SW 1271 (cell line): Measurements from ENCODE around the gene KRTAP10-3.

Experiments used
- DNase-seq, 2 experiments: peaks; one replicate each; lab custom pipeline; 2025; lab: John Stamatoyannopoulos, UW

The KRTAP10-3 gene

GRCh38 chr21:44548381-44548780, 10.2 kb downstream of the KRTAP10-3 start:
- no peak for DNase-seq

GRCh38 chr21:44547656-44548331, 10.8 kb downstream of the KRTAP10-3 start:
- DNase-seq, result no peak

DNA sequence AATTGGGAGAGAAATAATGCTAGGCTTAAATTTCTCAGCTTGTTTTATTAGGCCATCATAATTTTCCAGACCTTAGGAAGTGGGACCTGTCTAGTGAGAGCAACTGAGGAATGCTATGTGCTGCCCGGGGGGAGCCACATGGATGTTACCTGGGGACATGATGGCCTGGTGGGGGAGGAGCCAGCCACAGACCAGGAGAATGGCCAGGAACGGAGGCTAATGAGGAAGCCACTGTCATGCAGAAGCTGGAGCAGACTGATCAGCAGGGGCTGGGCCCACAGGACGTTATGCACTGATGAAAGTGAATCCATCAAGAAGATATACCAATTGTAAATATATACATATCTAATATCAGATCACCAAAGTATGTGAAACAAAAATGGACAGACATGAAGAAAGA, 14.0 kb downstream of the KRTAP10-3 start:
- no peak for DNase-seq

DNA sequence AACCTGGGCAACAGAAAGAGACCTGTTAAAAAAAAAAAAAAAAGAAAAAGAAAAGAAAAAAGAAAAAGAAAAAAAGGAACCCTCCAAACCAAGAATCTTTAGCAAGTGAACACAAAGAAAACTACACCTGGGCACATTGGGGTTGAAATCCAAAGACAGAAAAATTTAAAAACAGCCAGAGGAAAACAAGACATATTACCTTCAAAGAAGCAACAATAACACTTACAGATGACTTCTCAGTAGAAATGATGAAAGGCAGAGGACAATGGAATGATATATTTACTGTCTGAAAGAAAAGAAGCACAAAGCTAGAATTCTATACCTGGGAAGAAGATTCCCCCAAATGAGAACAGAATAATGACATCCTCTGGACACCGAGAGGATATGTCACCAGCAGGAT, 15.9 kb downstream of the KRTAP10-3 start:
- no peak for DNase-seq

- no peak for DNase-seq
Observed at GRCh38 chr21:44540741-44541288, 17.8 kb downstream of the KRTAP10-3 start.

DNA sequence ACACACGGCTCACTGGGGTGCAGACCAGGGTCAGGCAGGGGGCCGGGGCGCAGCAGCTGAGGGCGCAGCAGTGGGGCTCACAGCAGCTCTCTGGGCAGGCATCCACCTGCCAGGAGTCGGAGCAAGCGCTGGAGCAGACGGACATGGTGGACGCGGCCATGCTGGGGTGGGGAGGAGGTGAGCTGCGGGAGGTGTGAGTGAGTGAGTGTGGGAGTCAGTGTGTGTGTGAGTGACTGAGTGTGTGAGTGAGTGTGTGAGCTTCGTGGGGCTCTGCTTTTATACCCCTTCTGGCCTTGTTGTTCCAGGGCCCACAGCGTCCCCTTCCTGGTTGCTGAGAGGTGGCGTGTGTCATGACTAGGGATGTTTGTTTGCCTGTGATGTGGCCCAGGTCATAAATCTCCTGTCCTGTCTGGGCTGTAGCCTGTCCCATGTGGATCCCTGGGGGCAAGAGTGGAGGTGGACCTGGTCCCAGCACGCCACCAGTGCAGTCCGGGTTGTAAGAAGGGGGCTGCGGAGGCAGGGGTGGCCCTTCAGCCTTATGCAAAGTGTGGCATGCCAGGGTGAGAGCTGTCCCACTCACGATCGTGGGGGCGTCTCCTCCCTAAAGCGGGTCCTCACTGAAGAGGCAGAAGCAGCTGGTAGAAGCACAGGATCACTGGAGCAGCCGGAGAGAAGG, 18.5 kb downstream of the KRTAP10-3 start, which contains the start of gene KRTAP10-1:
KRTAP10-1 (minus strand) TSS at position 205 of the 676 bp plus-strand sequence; CDS start at position 160, 45 bp downstream.
- DNase-seq, result no peak

DNA sequence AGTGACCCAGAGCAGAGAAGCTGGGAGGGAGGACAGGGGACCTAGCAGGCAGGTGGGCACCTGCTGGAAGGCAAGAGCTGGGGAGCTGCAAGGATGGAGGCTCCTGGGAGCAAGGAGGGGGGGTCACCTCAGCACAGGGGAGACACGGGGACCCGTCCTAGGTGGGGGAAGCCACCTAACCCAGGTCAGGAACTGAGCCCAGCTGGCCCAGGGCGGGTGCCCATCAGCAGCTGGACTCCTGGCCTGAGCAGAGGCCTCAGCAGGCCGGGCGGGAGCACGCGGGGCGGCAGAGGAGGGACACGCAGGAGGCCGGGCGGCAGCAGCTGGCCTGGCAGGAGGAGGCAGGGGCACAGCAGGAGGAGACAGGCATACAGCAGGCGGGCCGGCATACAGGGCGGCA, 19.5 kb downstream of the KRTAP10-3 start:
- no peak for DNase-seq

- no peak for DNase-seq
Observed at GRCh38 chr21:44537930-44538911, 20.4 kb downstream of the KRTAP10-3 start.

- DNase-seq, result no peak
Observed at GRCh38 chr21:44535963-44536362, 22.6 kb downstream of the KRTAP10-3 start.

GRCh38 chr21:44534688-44535087, 23.9 kb downstream of the KRTAP10-3 start:
- DNase-seq, result no peak

DNA sequence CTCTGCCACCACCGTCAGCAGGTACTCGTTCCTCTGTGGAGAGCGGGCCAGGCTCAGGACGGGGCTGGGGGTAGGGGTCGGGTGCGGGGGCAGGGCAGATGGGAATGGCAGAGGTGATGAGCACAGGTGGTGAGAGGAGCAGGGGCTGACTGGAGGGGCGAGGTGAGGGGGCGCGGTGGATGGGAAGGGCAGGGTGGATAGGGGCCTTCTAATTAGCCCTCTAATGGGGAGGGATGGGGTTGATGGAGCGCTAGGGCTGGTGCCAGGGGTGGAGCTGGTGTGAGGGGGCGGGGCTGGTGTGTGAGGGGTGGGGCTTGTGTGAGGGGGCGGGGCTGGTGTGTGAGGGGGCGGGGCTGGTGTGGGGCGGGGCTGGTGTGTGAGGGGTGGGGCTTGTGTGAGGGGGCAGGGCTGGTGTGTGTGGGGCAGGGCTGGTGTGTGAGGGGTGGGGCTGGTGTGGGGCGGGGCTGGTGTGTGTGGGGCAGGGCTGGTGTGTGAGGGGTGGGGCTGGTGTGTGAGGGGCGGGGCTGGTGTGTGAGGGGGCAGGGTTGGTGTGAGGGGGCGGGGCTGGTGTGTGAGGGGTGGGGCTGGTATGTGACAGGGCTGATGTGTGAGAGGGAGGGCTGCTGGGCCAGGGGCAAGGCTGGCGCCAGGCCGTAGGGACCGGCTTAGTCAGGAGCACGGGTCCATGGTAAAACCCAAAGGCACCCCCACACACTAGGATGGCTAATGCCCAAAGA, 24.5 kb downstream of the KRTAP10-3 start:
- DNase-seq, result no peak

GRCh38 chr21:44533121-44533890, 25.3 kb downstream of the KRTAP10-3 start:
- DNase-seq, result no peak

GRCh38 chr21:44532712-44533111, 25.9 kb downstream of the KRTAP10-3 start:
- no peak for DNase-seq

DNA sequence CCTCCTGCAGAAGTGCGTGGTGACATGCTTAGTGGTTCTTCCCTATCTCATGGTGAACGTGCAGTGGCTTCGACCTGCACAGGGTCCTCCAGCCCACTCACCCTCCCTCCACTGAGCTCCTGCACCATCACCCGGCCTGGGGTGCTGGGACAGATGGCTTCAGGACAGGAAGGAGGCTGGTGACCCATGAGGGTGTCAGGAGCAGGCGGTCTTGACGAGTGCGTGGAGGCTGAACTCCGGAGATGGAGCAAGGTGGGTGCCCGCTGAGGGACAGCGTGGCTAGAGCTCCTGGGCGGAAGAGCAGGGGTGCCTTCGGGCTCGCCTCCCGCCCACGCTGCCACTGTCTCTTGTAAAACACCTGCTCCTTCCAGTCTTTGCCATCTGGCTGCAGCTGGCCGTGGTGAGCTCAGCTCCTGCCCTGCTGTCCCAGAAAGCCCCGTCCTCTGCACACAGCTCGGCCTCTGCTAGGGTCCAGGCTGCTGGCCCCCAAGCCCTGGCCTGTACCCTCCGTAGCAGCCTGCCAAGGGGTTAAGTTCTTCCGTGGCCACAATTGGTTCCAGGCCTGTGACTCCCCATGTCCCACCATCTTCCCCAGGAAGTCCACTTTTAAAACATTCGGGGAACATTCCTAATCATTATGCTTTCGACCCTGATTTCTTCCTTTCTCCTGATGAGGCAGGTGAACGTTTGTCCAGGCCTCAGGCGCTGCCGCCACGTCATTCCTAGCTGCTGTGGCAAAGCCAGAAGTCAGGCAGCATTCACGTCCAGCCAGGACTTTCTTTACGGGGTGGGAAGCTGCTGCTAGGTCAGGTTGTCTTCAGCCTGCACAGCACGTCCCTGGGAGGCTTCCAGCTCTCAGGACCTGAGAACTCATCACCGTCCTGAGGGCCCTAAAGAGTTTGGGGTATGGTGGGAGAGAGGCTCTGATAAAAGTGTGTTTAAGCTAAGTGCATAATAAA, 26.7 kb downstream of the KRTAP10-3 start:
- no peak for DNase-seq

DNA sequence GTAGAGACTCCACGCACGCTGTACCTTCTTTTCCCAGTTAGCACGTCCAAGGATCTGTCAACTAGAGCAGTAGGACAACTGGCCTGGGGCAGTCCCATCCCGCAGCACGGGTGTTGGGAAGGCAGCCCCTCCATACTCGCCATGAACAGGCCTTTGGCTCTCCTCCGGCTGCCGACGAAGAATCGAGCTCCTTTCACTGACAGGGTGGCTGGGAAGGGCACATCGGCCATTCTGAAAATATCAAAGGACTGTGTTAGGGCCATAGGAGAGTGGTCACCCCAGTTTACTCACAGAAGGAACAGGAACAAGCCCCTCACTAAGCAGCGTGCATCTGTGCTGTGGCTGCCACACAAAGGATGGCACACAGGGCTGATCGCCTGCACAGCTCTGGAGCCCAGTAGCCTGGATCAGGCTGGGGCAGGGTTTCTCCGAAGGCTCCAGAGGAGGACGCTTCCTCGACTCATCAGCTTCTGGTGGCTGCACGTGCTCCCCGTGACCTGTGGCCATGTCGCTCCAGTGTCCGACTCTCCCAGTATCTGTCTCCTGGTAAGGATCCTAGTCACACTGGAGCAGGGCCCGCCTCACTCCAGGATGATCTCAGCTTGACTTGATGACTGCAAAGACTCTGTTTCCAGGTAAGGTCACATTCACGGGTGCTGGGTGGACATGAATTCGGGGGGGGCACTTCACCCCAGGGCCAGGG, 27.5 kb downstream of the KRTAP10-3 start:
- DNase-seq, result no peak

- no peak for DNase-seq
Observed at GRCh38 chr21:44530221-44530902, 28.2 kb downstream of the KRTAP10-3 start.

DNA sequence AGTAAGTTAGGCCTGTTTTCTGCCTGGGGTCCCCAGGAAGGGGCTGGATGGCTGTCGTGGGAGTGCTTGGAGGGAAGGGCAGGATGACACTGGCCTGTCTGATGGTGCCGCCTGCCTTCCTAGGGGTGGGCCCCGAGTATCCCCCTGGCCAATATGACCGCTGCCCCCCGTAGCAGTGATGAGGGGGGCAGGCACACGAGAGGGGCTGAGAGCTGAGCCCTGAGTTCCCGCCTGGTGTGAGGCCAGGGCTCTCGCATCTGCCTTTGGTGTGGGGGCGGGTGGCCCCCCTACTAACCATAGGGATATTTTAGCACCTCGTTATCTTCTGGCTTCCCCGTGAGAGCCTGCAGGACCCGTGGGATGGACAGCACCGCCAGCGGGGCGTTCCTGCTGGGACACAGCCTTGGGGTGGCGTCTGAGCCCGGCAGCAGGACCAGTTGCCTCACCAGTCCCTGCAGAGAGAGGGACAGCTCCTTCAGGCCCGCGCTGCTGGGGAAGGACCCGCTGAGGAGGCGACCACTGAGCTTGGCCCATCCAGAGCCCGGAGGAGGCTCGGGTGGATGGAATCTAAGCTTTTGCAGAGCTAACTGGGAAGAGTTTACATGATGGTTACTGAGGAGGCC, 29.0 kb downstream of the KRTAP10-3 start:
- DNase-seq, result no peak

GRCh38 chr21:44529011-44529421, 29.6 kb downstream of the KRTAP10-3 start:
- DNase-seq, result no peak
